Subcutaneous adipose tissue (tissue), 4 donors: ENCODE results near the gene RAD18. TPM values are rescaled to one million over a fixed set of nuclear protein-coding genes. Genes with fewer than 3 reads are reported as not detected.

ENCODE experiments used
- total RNA-seq, 4 donors: library from RNA; depleted of rRNA; stranded (reverse); fragments of >200 nt; gene quantifications; one replicate each; pipeline ENCODE4 v1.1.0, GENCODE V29; 2016
- TF ChIP-seq, protein P1 (sequence below): fragments of 450-650 bp; IDR thresholded peaks from one replicate; pipeline ENCODE4 v1.5.1; 2016; ENCODE audit warnings: low read depth, mild to moderate bottlenecking, control low read depth, antibody characterized with exemption, moderate library complexity

RAD18 gene
- total RNA-seq, 4 donors from 2014 or later: 5.9 to 12.2 (median 9.9) TPM

DNA sequence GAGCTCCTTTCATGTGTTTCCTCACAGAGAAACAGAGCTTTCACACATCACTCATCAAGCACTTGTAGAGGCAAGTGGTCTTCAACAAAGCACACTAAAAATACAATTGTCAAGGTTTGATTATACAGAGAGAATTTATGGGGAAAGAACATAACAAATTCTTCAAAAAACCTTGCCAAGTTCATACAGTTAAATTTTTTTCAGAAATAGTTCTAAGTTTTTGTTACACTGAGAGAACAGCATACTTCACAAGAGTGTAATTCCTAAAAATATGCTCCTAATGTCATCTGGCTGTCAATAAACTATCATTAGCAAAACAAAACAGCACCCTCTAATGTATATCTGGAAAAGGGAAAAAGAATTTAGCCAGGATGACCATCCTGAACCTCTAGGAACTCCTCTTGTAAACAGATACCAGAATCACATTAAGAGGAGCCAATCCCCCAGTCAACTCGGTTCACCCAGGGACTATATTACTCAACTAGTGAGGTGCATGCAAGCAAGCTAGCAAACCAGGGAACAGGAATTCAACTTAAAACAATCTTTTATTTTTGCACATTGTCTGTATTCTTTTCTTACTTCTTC, 63.3 kb downstream of the RAD18 start:
- TF ChIP-seq, protein P1, sequence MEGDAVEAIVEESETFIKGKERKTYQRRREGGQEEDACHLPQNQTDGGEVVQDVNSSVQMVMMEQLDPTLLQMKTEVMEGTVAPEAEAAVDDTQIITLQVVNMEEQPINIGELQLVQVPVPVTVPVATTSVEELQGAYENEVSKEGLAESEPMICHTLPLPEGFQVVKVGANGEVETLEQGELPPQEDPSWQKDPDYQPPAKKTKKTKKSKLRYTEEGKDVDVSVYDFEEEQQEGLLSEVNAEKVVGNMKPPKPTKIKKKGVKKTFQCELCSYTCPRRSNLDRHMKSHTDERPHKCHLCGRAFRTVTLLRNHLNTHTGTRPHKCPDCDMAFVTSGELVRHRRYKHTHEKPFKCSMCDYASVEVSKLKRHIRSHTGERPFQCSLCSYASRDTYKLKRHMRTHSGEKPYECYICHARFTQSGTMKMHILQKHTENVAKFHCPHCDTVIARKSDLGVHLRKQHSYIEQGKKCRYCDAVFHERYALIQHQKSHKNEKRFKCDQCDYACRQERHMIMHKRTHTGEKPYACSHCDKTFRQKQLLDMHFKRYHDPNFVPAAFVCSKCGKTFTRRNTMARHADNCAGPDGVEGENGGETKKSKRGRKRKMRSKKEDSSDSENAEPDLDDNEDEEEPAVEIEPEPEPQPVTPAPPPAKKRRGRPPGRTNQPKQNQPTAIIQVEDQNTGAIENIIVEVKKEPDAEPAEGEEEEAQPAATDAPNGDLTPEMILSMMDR: no peak

DNA sequence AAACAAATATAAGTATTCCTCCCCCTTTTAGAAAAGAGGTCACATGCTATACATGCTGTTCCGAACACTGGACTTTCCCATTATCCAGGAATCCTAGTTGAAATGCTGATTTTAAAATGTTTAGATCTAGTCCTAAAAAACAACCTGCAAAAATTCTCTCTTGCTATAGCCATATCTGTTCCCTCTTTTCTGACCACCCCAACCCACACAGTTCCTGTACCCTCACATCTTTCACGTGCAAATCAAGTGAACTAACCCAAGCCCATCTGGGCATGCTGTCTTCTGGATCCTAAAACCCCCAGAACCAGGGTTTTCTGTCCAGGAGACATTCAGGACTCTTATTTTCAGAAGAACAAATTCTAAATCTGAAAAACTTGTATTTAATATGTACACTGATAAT, 67.4 kb downstream of the RAD18 start:
- TF ChIP-seq, protein P1: no peak

- TF ChIP-seq, protein P1: no peak
These were observed 70.3 kb downstream of the RAD18 start for GRCh38 chr3:8893001-8893400.

GRCh38 chr3:8891774-8892173, 71.5 kb downstream of the RAD18 start:
- TF ChIP-seq, protein P1: no peak

- TF ChIP-seq, protein P1: no peak
These were observed 72.0 kb downstream of the RAD18 start for GRCh38 chr3:8891303-8891702.

- TF ChIP-seq, protein P1: no peak
These were observed 74.9 kb downstream of the RAD18 start for GRCh38 chr3:8888301-8888915.

GRCh38 chr3:8887435-8888300, 75.6 kb downstream of the RAD18 start:
- TF ChIP-seq, protein P1: no peak
